NCI-H146 (cell line): Measurements from ENCODE around the gene CLNS1A.
A peak's percentile ranks its signal among the peaks of the same experiment; 100 is the strongest.
"Not testable (repeated sequence)": the region's sequence is repeated elsewhere in the genome, so short reads cannot be mapped to it uniquely, and the experiment has no call there.

Source experiments
- DNase-seq: peaks from one replicate; lab custom pipeline; 2025; lab: John Stamatoyannopoulos, UW

Gene CLNS1A

DNA sequence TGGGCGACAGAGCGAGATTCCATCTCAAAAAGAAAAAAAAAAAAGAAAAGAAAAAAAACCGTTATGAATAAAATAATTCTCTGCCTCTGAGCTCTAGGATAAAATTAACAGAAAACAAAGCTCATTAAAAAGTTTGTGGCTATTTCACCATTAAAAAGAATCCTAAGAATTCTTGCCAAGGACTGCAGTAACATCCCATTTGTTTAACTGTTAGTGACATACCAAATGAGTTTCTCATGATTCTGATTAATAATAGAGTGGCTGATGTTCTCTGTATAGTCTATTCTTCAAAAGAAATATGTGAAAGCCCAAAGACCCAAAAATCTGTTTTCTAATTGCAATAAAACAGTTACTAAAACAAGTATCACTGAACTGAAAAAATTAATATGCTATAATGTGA is 19.7 kb downstream of the CLNS1A start:
- DNase-seq: no peak

- no peak for DNase-seq
Observed at GRCh38 chr11:77611921-77612320, 25.7 kb downstream of the CLNS1A start.

- DNase-seq: no peak
Observed at GRCh38 chr11:77609234-77609633, 28.4 kb downstream of the CLNS1A start.

DNA sequence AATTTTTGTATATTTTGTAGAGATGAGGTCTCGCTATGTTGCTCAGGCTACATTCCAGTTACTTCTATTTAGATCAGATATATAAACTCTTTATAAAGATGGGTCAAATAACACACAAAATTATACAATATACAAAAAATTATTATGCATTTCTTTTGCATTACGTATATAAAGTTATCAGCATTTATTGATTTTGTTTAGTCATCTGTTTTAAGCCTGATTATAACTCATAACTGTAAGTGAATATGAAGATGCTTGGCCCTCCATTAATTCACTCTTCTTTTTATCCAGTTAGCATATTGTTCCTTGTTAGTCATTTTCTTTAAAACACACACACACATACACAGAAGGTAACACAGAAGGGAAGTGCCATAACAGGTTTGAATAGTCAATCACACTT is 33.3 kb downstream of the CLNS1A start:
- no peak for DNase-seq

- no peak for DNase-seq
Observed at GRCh38 chr11:77602381-77603088, 35.1 kb downstream of the CLNS1A start.

DNA sequence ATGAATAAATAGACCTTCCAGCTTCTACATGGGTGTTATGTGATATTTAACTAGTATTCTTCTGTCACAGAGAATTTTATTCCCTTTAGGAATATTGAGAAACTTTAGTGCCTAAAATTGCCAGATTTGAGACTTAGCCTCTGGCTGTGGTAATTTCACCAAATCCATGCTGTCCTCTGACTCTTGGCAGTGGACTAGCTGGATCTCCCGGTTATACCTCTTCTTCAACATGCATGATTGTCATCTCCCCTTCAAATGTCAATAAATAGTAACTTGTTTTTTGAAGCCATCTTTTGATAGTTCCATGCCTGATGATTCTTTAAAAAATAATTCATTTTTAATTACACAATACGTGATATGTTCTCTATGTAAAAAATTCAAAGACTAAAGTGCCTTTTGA is 39.4 kb downstream of the CLNS1A start:
- no peak for DNase-seq

- DNase-seq: no peak
Observed at GRCh38 chr11:77596626-77597025, 41.0 kb downstream of the CLNS1A start.

DNA sequence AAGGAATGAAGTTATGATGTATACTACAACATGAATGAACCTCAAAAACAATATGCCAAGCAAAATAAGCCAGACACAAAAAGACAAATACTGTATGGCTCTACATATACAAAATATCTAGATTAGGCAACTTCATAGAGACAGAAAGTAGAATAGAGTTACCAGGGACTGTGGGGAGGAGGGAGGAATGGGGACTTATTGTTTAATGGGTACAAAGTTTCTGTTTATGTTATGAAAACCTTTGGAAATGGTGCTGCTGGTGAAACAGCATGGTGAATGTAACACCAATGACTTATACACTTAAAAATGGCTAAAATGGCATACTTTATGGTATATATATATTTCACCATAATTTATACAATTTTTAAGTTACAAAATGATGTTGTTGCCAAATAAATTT is 43.7 kb downstream of the CLNS1A start:
- DNase-seq: no peak

DNA sequence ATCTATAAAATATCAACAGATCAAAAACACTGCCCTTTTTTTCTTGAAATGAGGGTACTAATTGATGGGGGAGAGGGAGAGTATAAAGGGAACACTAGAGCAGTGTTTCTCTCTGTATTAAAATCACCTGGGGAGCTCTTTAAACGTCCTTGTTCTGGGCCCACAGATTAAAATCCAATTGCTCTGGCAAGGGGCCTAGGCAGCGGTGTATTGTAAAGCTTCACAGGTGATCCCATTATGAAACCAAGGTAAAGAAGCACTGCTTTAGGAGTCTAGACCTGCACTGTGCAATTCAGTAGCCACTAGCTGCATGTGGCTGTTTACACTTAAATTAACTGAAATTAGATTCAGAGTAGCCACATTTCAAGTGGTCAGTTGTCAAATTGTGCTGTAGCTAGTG is 44.9 kb downstream of the CLNS1A start:
- DNase-seq: peak; percentile 93

DNA sequence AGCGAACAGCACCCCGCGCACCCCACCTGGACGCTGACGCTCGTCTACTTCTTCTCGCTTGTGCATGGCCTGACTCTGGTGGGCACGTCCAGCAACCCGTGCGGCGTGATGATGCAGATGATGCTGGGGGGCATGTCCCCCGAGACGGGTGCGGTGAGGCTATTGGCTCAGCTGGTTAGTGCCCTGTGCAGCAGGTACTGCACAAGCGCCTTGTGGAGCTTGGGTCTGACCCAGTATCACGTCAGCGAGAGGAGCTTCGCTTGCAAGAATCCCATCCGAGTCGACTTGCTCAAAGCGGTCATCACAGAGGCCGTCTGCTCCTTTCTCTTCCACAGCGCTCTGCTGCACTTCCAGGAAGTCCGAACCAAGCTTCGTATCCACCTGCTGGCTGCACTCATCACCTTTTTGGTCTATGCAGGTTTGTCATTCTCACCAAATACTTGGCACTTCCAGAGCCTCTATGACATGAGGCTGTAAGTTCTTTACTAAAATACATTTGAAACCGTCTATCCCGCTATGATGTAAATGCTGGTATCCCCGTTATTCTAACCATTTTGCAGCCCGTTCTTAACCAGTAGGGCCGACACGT is 47.3 kb downstream of the CLNS1A start:
- DNase-seq: no peak

- peak; percentile 93 for DNase-seq
Observed at GRCh38 chr11:77589521-77590193, 47.9 kb downstream of the CLNS1A start, which contains the start of gene AQP11. TSS of gene AQP11 (plus strand) at chr11:77589953. CDS start at chr11:77589993, 40 bp downstream.

DNA sequence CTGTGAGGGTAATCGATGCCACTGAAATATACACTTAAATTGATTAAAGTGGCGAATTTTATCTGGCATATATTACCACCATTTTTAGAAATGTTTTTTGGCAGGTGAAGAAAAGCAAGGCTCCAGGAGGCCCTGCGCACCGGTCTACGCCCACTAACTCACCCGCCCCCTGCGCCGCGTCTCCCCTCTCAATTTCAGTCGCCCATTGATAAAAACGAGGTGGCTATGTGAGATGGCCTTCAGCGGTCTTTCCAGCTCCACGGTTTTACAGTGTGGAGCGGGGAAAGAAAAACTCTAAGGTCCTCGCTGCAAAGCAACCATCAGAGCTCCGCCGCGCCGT is 48.4 kb downstream of the CLNS1A start:
- no peak for DNase-seq

GRCh38 chr11:77580712-77581337 is 56.8 kb downstream of the CLNS1A start:
- peak; percentile 24 for DNase-seq

DNA sequence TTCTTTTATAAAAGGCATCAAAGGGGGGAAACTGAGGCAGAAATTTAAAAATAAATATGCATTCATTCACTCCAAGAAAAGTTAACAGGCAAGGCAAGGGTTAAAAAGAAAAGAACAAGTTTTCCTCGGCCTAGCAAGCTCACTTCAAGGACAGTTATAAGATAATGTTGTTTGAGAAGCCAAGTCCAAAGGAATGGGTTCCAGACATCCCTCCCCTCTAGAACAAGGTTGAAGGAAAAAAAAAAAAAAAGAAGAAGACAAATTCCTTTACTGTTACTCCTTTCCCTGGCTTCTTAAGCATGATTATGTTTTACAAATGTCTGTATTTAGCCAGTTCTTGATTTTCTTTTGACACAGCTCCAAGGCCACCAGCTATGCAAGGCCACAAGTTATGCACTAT is 62.2 kb downstream of the CLNS1A start:
- not testable (repeated sequence) for DNase-seq

DNA sequence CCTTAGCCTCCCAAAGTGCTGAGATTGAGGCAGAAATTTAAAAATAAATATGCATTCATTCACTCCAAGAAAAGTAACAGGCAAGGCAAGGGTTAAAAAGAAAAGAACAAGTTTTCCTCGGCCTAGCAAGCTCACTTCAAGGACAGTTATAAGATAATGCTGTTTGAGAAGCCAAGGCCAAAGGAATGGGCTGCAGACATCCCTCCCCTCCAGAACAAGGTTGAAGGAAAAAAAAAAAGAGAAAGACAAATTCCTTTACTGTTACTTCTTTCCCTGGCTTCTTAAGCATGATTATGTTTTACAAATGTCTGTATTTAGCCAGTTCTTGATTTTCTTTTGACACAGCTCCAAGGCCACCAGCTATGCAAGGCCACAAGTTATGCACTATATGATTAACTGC is 66.7 kb downstream of the CLNS1A start:
- not testable (repeated sequence) for DNase-seq

GRCh38 chr11:77569676-77570070 is 67.9 kb downstream of the CLNS1A start:
- DNase-seq: no peak

GRCh38 chr11:77568916-77569675 is 68.5 kb downstream of the CLNS1A start:
- no peak for DNase-seq

GRCh38 chr11:77568306-77568705 is 69.3 kb downstream of the CLNS1A start:
- no peak for DNase-seq
